Measurements from ENCODE around the gene FDPS.

FDPS gene

DNA sequence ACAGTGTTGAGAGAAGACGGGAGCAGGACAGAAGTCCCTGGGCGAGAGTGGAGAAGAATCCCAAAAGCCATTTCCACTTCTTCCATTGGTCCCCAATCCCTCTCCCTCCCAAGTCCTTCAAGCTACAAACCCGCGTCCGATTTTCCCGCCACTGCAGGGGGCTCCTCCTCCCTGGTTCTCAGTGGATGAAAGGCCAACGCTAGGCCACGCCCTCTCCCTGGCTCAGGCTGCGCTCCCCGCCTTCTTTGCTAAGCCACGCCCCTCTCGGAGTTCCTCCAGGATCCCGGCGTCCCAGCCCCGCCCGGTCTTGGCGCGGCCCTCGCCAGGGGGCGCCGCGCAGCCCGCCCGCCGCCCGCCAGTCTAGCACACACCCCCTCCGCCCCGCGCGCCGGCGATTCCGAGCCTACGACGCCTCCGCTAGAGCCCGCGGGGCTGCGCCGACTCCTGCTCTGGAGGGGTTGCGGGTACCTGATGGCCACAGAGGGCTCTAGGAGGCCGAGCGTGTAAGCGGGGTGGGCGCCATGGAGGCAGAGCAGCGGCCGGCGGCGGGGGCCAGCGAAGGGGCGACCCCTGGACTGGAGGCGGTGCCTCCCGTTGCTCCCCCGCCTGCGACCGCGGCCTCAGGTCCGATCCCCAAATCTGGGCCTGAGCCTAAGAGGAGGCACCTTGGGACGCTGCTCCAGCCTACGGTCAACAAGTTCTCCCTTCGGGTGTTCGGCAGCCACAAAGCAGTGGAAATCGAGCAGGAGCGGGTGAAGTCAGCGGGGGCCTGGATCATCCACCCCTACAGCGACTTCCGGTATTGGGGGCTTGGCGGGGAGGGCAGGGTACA is 31.4 kb upstream of the FDPS start, which contains the start of gene HCN3 (continued):
- TF ChIP-seq WT1 (tag by site-specific recombination; IDR thresholded peaks at IDR 0.05) (no peak; the same call in 1 of the 2 replicates), ZNF366 (tag by site-specific recombination; conservative IDR thresholded peaks at IDR 0.05) (peak; percentile 63; the same call in 1 of the 2 replicates), ZNF214 (tag by site-specific recombination; IDR thresholded peaks at IDR 0.05; ENCODE audit: borderline replicate concordance) (no peak), ZNF670 (tag by site-specific recombination; IDR thresholded peaks at IDR 0.05; ENCODE audit: low read depth) (no peak), PBX3 (CRISPR knock-in tag; IDR thresholded peaks at IDR 0.05) (0 out of 2 replicates have a peak, but pooled peaks have one; percentile 68), AEBP2 (tag by site-specific recombination; IDR thresholded peaks at IDR 0.05; ENCODE audit: borderline replicate concordance) (no peak), PRDM2 (tag by site-specific recombination; IDR thresholded peaks at IDR 0.05; ENCODE audit: borderline replicate concordance) (no peak), ZNF707 (tag by site-specific recombination; IDR thresholded peaks at IDR 0.05) (no peak), ZIC2 (tag by site-specific recombination; IDR thresholded peaks at IDR 0.05) (peak; percentile 25; the same call in 1 of the 2 replicates), ZNF585B (tag by site-specific recombination; IDR thresholded peaks at IDR 0.05) (no peak), BCL11B (tag by site-specific recombination; IDR thresholded peaks at IDR 0.05; ENCODE audit: low read depth) (no peak), ZFHX2 (tag by site-specific recombination; conservative IDR thresholded peaks at IDR 0.05) (peak; percentile 86), ZNF610 (tag by site-specific recombination; IDR thresholded peaks at IDR 0.05; ENCODE audit: borderline replicate concordance) (no peak), ZBTB21 (tag by site-specific recombination; IDR thresholded peaks at IDR 0.05) (no peak), ELK4 (IDR thresholded peaks at IDR 0.05; ENCODE audit: borderline replicate concordance, low read depth, low read length) (no peak), ZSCAN30 (tag by site-specific recombination; IDR thresholded peaks at IDR 0.05) (peak; percentile 65), ZXDB (tag by site-specific recombination; IDR thresholded peaks at IDR 0.05) (peak; percentile 70), ZNF354C (tag by site-specific recombination; IDR thresholded peaks at IDR 0.05; ENCODE audit: borderline replicate concordance, low read depth) (no peak), ZNF600 (tag by site-specific recombination; IDR thresholded peaks at IDR 0.05) (peak; percentile 67), ZNF311 (tag by site-specific recombination; IDR thresholded peaks at IDR 0.05; ENCODE audit: borderline replicate concordance) (no peak), ZFP37 (tag by site-specific recombination; IDR thresholded peaks at IDR 0.05) (0 out of 2 replicates have a peak, but pooled peaks have one; percentile 46), ZFP69B (tag by site-specific recombination; IDR thresholded peaks at IDR 0.05) (no peak), KLF7 (tag by site-specific recombination; IDR thresholded peaks at IDR 0.05; ENCODE audit: borderline replicate concordance) (0 out of 2 replicates have a peak, but pooled peaks have one; percentile 22), ZNF623 (tag by site-specific recombination; IDR thresholded peaks at IDR 0.05) (no peak)
- TF ChIP-seq, protein P1, sequence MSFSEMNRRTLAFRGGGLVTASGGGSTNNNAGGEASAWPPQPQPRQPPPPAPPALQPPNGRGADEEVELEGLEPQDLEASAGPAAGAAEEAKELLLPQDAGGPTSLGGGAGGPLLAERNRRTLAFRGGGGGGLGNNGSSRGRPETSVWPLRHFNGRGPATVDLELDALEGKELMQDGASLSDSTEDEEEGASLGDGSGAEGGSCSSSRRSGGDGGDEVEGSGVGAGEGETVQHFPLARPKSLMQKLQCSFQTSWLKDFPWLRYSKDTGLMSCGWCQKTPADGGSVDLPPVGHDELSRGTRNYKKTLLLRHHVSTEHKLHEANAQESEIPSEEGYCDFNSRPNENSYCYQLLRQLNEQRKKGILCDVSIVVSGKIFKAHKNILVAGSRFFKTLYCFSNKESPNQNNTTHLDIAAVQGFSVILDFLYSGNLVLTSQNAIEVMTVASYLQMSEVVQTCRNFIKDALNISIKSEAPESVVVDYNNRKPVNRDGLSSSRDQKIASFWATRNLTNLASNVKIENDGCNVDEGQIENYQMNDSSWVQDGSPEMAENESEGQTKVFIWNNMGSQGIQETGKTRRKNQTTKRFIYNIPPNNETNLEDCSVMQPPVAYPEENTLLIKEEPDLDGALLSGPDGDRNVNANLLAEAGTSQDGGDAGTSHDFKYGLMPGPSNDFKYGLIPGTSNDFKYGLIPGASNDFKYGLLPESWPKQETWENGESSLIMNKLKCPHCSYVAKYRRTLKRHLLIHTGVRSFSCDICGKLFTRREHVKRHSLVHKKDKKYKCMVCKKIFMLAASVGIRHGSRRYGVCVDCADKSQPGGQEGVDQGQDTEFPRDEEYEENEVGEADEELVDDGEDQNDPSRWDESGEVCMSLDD (tag by site-specific recombination; IDR thresholded peaks at IDR 0.05), result peak; percentile 71; the same call in 1 of the 2 replicates

All from HEK293 (cell line).